NAMALWA (cell line): ENCODE measurements around the gene ZC2HC1C.

Experiments
- DNase-seq: peaks from one replicate; pipeline ENCODE4 v3.0.0-alpha.2; 2015; ENCODE audit warnings: low spot score

The ZC2HC1C gene

GRCh38 chr14:75069121-75069810 lies at the start of gene ZC2HC1C:
TSS of gene ZC2HC1C (plus strand) at chr14:75069641. CDS start at chr14:75070574, 933 bp downstream.
- peak; percentile 69 for DNase-seq

GRCh38 chr14:75022655-75023054 lies 46.8 kb upstream of the ZC2HC1C start:
- peak; percentile 30 for DNase-seq

GRCh38 chr14:75023108-75023507 lies 46.3 kb upstream of the ZC2HC1C start:
- no peak for DNase-seq

GRCh38 chr14:75025082-75025481 lies 44.4 kb upstream of the ZC2HC1C start:
- DNase-seq: no peak

GRCh38 chr14:75025876-75026275 lies 43.6 kb upstream of the ZC2HC1C start:
- no peak for DNase-seq

- no peak for DNase-seq
These were observed 39.3 kb upstream of the ZC2HC1C start for GRCh38 chr14:75030147-75030546.

GRCh38 chr14:75032939-75033338 lies 36.5 kb upstream of the ZC2HC1C start:
- no peak for DNase-seq

- DNase-seq: no peak
These were observed 28.9 kb upstream of the ZC2HC1C start for GRCh38 chr14:75040507-75040906.

GRCh38 chr14:75040959-75041358 lies 28.5 kb upstream of the ZC2HC1C start:
- DNase-seq: no peak

GRCh38 chr14:75041613-75042012 lies 27.8 kb upstream of the ZC2HC1C start:
- DNase-seq: no peak

- no peak for DNase-seq
These were observed 27.4 kb upstream of the ZC2HC1C start for GRCh38 chr14:75042035-75042434.

- no peak for DNase-seq
These were observed 25.1 kb upstream of the ZC2HC1C start for GRCh38 chr14:75044322-75044721.

GRCh38 chr14:75044752-75045151 lies 24.7 kb upstream of the ZC2HC1C start:
- DNase-seq: no peak

- no peak for DNase-seq
These were observed 23.2 kb upstream of the ZC2HC1C start for GRCh38 chr14:75046275-75046674.

- DNase-seq: no peak
These were observed 22.5 kb upstream of the ZC2HC1C start for GRCh38 chr14:75046899-75047298.

- DNase-seq: no peak
These were observed 21.9 kb upstream of the ZC2HC1C start for GRCh38 chr14:75047506-75047905.

- no peak for DNase-seq
These were observed 21.3 kb upstream of the ZC2HC1C start for GRCh38 chr14:75048101-75048500.

- no peak for DNase-seq
These were observed 20.3 kb upstream of the ZC2HC1C start for GRCh38 chr14:75049136-75049535.

- DNase-seq: no peak
These were observed 19.7 kb upstream of the ZC2HC1C start for GRCh38 chr14:75049731-75050201.

GRCh38 chr14:75050852-75051555 lies 18.4 kb upstream of the ZC2HC1C start, which contains the start of gene MLH3:
TSS of gene MLH3 (minus strand) at chr14:75051467. CDS start at chr14:75049655, 1,812 bp downstream.
- DNase-seq: peak; percentile 70

- no peak for DNase-seq
These were observed 17.9 kb upstream of the ZC2HC1C start for GRCh38 chr14:75051556-75051899.

- DNase-seq: no peak
These were observed 15.8 kb upstream of the ZC2HC1C start for GRCh38 chr14:75053396-75054291.
